HG03342 (cell line): Measurements from ENCODE around the gene GMCL1.
A peak's percentile ranks its signal among the peaks of the same experiment; 100 is the strongest.
"Not testable (repeated sequence)": the region's sequence is repeated elsewhere in the genome, so short reads cannot be mapped to it uniquely, and the experiment has no call there.

Experiments used
- ATAC-seq: cut with Tn5 transposase; IDR thresholded peaks from one replicate; pipeline ENCODE4 v1.9.1; 2021; ENCODE audit warnings: mild to moderate bottlenecking, moderate library complexity; ENCODE audit not compliant: unreplicated experiment

The GMCL1 gene

GRCh38 chr2:69829256-69830044 is at the start of gene GMCL1:
Gene GMCL1 (plus strand): TSS chr2:69829660. CDS start chr2:69829893, 233 bp downstream.
- ATAC-seq: peak; percentile 88

- ATAC-seq: no peak
Measured at GRCh38 chr2:69780921-69781320, 48.5 kb upstream of the GMCL1 start.

DNA sequence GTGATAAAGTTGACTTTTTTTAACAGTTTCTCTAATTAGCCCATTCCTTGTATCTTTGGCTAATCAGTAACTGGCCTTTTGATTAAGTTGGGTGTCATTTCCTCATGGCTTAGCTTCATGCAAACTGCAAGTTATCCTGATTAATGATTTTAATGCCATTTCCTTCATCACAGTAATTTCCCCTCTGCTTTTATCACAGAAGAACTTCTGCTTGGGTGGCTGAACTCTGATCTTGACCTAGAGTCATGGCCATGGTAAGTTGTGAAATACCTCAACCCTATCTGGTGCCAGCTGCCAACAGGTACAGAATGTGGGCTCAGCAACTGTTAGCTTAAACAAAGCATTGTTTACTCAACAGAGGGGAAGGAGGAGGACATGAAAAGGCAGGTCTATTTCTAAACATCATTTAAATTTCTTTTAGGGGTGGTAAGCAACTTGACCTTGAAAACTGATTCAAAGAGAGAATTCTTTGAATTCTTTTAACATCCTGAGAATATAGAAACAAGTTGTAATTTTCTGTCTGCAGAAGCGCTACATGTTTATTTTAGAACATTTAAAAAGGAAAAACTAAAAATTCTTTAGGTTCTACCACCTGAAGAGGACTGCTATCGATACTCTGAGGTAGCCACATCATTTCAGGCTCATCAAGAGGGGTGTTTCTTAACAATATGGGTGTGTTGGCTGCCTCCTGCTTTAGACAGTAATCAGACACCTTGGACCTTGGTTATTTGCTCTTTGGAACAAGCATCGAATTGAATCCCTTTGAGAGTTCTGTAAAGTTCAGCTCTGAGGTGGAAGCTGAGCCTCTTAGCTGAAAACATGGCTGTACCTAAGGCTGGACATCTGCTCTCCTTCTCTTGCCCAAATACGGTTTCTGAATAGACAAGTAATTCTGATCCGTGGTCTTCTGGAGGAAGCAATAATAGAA is 47.9 kb upstream of the GMCL1 start:
- peak; percentile 68 for ATAC-seq

DNA sequence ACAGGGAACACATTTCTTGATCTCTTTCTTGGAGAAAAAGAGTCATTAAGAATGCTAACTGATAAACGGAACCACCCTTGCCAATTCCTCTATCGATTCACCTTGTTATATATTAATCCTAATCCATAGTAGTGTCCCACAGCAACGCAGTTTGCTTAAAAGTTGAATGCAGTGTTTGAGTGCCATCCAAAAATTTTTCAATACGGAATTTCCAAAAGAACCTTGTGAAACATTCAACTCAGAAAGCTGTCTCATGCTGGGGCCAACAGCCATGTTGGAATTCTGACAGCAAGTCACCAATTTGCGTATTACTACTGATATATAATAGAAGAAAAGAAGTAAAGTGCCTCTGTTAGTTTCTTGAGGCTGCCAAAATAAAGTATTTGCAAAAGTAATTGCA is 45.2 kb upstream of the GMCL1 start:
- no peak for ATAC-seq

DNA sequence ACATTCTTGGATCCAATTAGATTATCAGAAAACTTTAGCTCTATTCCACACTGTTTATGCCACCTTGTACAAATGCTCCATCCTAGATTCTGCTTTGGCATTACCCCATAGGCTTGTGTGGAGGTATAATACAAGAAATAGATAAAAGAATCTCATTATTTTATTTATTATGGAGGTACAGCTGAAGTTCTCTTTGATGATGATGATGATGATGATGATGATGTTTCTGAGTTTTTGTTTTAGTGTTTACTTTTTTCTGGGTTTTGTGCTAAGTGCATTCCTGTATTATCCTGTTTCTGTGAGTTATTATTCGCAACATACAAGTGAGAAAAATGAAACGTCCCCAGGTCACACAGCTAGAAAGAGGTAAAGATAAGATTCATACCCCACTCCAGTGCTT is 44.1 kb upstream of the GMCL1 start:
- ATAC-seq: no peak

DNA sequence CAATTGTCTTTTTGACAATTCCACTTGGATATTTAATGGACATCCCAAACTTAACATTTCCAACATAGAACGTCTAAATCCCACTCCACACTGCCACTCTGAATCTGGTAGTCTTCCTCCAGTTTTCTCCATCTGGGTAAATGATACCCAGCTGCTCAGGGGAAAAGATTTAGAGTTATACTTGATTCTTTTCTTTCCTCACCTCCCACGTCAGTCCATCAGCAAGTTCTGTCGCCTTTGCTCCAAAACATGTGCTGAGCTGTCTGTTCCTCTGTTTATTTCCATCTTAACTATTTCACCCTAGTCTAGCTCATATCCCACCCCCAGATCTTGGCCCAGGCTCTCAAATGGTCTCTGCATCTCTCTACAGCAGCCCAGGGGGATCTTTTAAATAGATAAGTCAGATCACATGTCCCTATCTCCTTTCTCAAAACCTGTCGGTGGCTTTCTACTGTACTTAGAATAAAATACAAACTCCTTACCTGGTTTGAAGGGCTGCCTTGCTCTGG is 43.4 kb upstream of the GMCL1 start:
- ATAC-seq: no peak

GRCh38 chr2:69789175-69789721 is 40.2 kb upstream of the GMCL1 start:
- ATAC-seq: peak; percentile 74

DNA sequence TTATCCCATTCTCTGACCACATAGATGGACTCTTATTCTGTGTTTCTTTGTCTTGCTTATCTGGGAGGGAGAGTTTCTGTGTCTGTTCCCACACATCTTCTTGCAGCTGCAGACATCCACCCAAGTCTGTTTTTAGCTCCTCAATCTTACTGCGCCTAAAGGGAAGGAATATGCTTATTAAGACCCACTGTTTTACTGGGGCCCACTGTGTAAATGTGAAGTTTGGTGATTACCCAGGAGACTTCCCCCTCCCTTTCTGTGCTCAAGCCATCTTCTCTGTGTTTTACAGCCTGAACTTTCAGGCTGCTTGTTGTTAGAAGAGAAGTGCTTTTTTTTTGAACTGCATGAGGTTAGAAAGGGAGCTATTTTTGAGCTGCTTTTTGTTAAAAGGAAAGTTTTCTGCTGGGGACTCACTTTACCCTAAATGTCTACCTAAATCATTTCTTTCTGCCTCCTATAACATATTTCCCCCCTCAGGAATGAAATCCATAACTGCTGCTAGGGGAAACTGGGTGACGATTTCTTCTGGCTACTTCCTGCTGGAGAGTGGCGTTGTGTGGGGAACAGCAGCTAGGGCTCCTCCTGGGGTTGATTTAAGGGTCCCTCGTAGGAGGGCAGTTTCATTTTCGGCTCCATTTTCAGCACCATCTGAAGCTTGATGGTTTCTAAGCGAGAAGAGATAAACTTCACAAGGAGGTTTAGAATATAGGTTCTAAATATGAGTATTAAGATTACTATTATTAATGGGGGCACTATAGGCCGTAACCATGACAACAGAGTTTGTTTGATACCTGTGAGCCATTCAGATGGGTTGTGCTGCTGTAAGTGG is 39.5 kb upstream of the GMCL1 start:
- ATAC-seq: peak; percentile 49

DNA sequence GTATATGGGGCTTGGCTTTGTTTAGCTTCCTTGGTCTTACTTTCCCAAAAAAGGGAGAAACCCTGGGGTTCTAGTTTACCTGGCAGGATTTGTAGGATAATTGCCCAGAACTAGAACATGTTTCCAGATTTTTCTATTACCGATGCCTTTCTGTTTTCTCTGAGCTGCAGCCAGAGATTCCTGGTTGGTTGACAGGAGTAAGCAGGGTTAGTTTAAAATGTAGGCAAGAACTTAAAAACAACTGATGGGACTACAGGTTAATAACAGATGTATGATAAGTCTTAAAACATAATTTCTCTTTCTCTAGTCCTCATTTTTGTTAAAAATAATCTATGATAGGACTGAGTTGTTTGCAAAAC is 38.9 kb upstream of the GMCL1 start:
- ATAC-seq: no peak

DNA sequence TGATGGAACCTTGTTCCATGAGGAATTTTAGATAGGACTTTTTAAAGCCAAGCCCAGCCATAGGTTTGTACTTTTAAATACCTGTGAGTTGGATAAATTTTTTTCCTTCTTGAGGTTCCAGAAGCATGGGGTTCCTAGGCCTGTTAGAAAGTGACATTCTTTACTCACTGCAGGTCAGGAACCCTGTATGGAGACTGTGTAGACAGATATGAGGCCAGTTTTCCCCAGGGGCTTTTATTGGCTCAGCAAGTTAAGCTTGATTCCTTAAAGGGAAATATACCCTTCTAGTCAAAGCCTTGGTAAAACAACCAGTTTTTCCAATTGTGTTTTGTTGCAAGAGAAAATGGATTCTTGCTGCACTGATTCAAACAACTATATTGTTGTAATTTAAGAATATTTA is 38.4 kb upstream of the GMCL1 start:
- no peak for ATAC-seq

- ATAC-seq: no peak
Measured at GRCh38 chr2:69796174-69796573, 33.3 kb upstream of the GMCL1 start.

DNA sequence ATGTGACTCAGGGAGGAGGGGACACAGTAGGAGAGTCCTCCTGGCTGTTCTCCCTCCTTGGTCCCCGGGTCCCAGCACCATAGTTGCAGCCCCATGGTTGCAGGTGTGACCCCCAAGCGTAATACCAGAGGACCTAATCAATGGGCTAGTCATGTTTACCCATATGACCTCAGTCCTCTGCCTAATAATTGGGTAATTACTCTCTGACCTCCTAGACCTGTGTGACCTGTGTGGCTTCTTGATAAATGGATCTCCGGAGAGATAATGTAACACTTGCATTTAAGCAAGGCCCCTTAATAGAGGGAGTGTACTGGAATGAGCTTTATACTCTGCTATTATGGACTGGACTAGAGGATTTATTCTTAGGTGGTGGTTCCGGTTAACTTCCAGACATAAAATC is 32.2 kb upstream of the GMCL1 start:
- no peak for ATAC-seq

GRCh38 chr2:69797836-69798289 is 31.6 kb upstream of the GMCL1 start:
- ATAC-seq: no peak

DNA sequence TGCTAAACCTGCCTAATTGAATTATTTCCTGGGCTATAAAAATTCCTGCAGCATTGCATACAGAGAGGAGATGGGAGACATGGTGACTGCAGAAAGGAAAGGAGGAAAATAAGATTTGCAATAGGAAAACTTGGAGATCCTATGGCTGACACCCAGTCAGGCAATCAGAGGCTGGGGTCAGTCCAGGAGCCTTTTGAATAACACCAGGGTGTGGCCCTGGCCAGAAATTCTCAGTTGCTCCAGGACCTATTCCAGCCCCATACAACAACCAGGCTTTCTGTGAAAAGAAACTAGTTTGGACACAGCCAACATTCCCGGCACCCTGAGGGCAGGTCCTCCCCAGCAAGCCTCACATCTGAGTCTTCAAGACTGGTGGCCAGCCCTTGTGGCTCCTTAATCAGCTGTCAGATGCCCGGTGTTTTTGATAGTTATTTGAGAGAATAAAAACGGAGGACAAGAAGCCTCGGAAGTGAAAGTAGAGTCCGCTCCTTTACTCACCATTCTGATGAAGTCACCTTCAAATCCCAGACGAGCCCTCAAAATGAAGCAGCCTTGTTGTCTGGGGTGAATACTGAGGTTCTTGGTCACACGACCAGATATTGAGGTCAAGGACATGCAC is 31.1 kb upstream of the GMCL1 start:
- ATAC-seq: peak; percentile 17

- ATAC-seq: peak; percentile 37
Measured at GRCh38 chr2:69798909-69799526, 30.4 kb upstream of the GMCL1 start.

DNA sequence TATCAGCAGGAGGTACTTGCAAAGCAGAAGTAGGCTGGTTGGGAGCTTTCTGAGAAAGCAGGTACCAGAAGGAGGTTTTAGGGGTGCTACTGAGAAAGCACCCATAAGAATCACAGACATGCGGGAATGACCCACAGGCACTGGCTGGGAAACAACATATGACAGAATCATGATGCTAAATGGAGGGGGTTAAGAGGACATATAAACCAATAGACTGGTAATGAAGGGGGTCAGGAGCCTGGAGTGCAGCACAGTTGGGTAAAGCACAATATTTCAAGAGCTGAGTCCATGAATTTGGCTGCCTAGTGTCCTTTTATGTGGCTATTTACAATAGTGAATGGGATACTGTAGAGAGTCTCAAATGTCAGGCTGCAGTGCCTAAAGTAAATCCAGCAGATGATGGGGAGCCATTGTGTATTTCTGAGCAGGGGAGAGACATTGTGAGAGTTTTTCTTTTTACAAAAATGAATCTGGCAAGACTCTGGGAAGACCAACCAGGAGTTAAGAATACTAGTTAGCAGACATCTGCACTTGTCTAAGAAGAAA is 27.6 kb upstream of the GMCL1 start:
- no peak for ATAC-seq

DNA sequence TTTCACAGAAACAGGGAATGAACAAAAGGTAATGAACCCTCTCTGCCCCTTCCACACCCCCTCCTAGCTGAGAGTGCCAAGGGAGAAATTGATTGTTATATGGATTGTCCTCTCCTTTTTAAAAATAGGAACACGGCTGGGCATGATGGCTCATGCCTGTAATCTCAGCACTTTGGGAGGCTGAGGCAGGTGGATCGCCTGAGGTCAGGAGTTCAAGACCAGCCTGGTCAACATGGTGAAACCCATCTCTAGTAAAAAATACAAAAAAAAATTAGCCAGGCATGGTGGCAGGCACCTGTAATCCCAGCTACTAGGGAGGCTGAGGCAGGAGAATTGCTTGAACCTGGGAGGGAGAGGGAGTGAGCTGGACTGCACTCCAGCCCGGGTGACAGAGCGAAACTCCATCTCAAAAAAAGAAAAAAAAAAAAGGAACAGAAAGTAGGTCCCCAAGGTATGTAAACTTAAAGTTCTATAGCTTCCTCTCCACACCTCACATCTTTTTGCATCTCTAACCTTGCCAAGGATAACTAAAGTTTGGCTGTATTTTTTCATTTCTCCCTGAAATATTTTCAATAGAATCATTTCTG is 26.6 kb upstream of the GMCL1 start:
- not testable (repeated sequence) for ATAC-seq

DNA sequence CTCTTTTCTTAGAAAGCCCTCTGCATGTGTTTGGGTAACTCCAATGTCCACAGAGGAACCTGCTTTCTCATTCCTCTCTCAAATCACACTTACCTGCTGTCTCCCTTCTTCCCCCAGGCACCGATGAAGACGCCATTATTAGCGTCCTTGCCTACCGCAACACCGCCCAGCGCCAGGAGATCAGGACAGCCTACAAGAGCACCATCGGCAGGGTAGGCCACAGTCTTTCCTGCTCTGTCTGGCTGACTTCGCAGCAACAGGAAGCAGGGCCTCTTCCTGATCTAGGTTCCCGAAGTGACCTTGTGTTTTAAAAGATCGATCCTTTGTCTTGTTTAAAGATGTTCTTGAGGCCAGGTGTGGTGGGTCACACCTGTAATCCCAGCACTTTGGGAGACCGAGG is 25.0 kb upstream of the GMCL1 start:
- no peak for ATAC-seq

DNA sequence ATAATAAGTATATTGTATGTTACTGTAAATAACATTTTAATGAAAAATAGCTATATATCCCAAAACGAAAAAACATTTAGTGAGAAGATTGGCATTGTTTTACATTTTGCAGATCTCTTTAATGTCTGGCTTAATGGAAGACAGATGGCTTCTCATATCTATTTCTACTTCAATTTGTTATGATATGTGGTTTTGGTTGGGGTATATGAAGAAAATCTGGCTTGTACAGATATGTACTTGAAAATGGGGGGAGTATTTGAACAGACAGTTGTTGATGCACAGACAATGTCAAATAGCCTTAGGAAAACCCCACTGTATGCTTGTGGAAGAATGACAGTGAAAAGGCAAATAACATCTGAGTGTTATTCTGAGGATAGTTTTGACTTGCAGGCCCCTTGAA is 23.6 kb upstream of the GMCL1 start:
- ATAC-seq: no peak
